Measurements from ENCODE around the gene COL4A4.
A peak's percentile ranks its signal among the peaks of the same experiment; 100 is the strongest.

COL4A4 gene

DNA sequence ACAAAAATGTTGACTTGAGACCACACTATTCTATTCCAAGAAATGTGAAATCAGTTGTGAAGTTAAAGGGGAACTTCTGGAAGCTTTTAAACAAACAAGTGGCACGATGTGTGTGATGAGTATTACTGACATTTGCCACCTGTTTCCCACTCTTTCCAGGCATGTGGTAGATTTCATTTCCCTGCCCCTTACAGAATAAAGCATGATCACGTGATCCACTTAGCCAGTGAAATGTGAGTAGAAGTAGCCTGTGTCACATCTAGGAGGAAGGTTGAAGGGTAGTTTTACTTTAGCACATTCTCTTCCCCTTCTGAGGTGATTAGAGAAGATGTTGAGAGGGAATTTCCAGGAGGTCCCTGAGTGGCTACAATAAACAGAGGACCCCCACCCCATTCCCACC is 3.8 kb downstream of the COL4A4 start:
- no peak for DNase-seq (ENCODE audit: low read depth)
- Histone ChIP-seq H3K27me3 (replicated peaks; ENCODE audit: control insufficient read depth, insufficient read depth, low read length) (peaks cover 25% of the 10 kb centered on the region), H3K4me3 (ENCODE audit: low read length) (no peak overlapping the region), H3K9ac (ENCODE audit: low read length) (no peak overlapping the region), H3K9me3 (ENCODE audit: control insufficient read depth, low read length) (no peaks in the 10 kb centered on the region), H3K4me1 (ENCODE audit: control insufficient read depth, insufficient read depth, low read length) (peaks cover 8% of the 10 kb centered on the region), H3K36me3 (ENCODE audit: control insufficient read depth, insufficient read depth, low read length, severe bottlenecking) (no peaks in the 10 kb centered on the region)

DNA sequence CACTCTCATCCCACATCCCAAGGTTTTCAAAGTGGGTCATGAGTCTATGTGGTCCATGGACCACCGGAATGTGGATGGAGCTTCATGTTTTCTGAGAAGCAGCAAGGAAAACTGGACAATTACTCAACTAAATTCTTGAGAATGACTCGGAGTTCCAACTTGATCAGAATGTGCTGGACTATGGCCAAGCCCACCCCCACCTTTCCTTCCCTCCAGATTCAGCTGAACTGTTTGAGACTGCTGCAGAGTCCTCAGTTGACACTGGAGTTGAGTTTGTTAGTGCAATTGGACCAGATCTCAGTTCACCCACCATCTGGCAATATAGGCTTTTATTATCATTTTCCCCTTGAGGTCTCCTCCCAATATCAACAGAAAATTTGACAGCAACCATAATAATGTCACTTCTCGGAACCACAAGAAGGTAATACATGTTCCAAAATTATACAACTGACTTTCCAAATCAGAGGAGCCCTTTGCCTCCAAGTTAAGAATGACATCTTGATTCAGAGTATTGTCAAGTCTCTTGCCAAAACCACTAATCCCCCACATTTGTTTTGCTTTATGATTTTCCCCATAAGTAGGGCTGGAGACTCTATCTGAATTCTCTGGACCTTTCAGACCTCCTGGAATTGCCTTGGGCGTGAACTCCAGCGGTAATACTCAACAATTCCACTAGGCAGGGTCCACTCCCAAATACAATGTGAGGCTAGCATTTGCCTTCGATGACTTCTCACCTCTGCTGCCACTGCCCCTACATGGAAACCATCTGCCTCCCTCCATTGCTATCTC is 8.8 kb downstream of the COL4A4 start:
- Histone ChIP-seq H3K4me1 (ENCODE audit: control insufficient read depth, insufficient read depth, low read length) (peaks cover 37% of the 10 kb centered on the region), H3K9me3 (ENCODE audit: control insufficient read depth, low read length) (no peaks in the 10 kb centered on the region), H3K36me3 (ENCODE audit: control insufficient read depth, insufficient read depth, low read length, severe bottlenecking) (no peaks in the 10 kb centered on the region), H3K9ac (ENCODE audit: low read length) (no peak overlapping the region), H3K4me3 (ENCODE audit: low read length) (peak overlapping the region; percentile 9), H3K27me3 (replicated peaks; ENCODE audit: control insufficient read depth, insufficient read depth, low read length) (peaks cover 4% of the 10 kb centered on the region)
- peak; percentile 38 for DNase-seq (ENCODE audit: low read depth)

DNA sequence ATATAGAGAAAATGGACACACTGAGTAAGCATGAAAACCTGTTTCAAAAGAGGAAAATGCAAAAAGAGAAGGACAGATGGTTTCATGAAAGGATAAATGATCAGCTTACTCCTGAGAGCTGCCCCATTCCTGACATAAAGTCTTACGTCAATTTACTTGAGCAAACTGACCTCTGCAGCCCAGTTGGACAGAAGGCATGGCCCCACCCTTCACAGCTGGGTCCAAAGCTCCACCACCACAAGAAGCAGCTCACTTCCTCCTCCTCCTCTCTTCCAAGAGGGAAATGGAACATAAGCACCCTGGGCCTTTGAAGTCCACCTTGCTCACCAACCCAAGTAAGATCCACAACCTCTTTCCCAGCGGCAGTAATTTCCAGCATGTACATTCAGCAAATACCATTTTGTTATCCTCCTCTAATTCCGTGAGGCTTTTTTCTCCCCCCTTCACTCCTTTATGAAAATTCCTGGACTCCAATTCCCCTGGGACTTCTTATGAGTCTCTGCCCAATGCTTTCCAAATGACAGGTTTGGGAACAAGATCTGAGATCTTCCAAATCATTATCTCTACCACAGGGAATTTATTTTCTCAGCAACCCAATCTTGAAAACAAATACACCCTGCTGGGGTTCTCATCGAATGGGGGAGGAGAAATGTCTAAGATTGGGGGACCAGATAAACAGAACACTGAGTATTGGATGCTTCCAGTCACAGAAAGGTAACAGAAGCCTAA is 10.1 kb downstream of the COL4A4 start:
- H3K27me3 ChIP-seq (replicated peaks; ENCODE audit: control insufficient read depth, insufficient read depth, low read length): no peaks in the 10 kb centered on the region

DNA sequence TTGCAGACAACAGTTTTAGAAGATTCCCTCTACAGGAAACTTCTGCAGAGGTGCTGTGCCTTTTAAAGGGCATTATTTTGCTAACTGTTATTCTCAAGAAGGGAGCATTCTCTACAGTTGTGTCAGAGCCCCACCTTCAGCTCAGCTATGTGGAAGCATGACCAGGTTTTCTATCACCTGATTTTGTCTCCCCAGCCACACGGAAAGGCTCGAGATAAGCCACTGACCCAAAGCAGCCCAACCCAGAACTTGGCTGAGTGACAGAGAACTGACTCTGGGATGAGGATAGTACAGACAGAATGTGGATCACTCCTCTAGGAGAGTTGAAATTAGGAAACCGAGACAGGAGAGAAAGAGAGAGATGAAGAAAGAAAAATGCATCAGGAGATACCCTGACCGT is 10.7 kb downstream of the COL4A4 start:
- Histone ChIP-seq H3K27me3 (replicated peaks; ENCODE audit: control insufficient read depth, insufficient read depth, low read length) (no peaks in the 10 kb centered on the region), H3K9ac (ENCODE audit: low read length) (peak overlapping the region; percentile 25), H3K9me3 (ENCODE audit: control insufficient read depth, low read length) (no peaks in the 10 kb centered on the region), H3K4me1 (ENCODE audit: control insufficient read depth, insufficient read depth, low read length) (peaks cover 37% of the 10 kb centered on the region), H3K4me3 (ENCODE audit: low read length) (no peak overlapping the region), H3K36me3 (ENCODE audit: control insufficient read depth, insufficient read depth, low read length, severe bottlenecking) (no peaks in the 10 kb centered on the region)
- DNase-seq (ENCODE audit: low read depth): no peak

More for the DNA sequence above, 10.1 kb downstream of the COL4A4 start:
- no peaks in the 10 kb centered on the region for H3K9me3 ChIP-seq (ENCODE audit: control insufficient read depth, low read length)
- H3K4me1 ChIP-seq (ENCODE audit: control insufficient read depth, insufficient read depth, low read length): peaks cover 37% of the 10 kb centered on the region
- H3K4me3 ChIP-seq (ENCODE audit: low read length): no peak overlapping the region
- no peak for DNase-seq (ENCODE audit: low read depth)
- H3K9ac ChIP-seq (ENCODE audit: low read length): no peak overlapping the region
- H3K36me3 ChIP-seq (ENCODE audit: control insufficient read depth, insufficient read depth, low read length, severe bottlenecking): no peaks in the 10 kb centered on the region

DNA sequence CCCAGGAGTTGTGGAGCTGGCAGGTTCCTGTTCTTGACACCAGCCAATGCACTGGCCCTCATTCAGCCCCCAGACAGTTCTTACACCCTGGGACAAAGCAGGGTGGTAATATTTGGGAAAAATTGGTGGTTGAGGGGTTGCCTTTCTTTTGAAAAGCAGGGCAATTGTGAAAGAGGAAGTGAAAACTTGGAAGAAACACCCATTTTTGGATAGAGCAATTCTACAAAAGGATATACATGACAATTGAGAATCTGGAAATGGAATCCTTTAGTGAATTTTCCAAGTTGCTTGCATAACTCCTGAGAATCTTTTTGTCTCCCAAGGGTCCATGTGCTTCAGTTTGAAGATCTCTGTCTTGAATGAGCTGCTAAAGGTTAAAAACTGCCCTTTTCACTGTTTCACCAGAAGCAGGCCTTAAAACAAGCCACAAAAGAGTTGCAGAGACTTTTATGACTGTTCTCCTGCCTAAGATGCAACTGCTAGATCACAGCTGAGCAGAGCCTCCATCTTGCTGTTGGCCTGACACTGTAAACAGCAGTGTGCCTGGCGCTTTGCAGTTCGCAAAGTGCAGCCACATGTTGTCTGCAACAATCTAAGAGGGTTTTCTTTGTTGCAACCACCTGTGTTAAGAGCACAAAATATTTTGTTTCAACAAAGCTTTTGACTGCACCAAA is 11.8 kb downstream of the COL4A4 start:
- H3K4me1 ChIP-seq (ENCODE audit: control insufficient read depth, insufficient read depth, low read length): peaks cover 37% of the 10 kb centered on the region
- H3K4me3 ChIP-seq (ENCODE audit: low read length): no peak overlapping the region
- H3K9me3 ChIP-seq (ENCODE audit: control insufficient read depth, low read length): no peaks in the 10 kb centered on the region
- H3K36me3 ChIP-seq (ENCODE audit: control insufficient read depth, insufficient read depth, low read length, severe bottlenecking): no peaks in the 10 kb centered on the region
- H3K27me3 ChIP-seq (replicated peaks; ENCODE audit: control insufficient read depth, insufficient read depth, low read length): no peaks in the 10 kb centered on the region
- H3K9ac ChIP-seq (ENCODE audit: low read length): no peak overlapping the region
- DNase-seq (ENCODE audit: low read depth): no peak

DNA sequence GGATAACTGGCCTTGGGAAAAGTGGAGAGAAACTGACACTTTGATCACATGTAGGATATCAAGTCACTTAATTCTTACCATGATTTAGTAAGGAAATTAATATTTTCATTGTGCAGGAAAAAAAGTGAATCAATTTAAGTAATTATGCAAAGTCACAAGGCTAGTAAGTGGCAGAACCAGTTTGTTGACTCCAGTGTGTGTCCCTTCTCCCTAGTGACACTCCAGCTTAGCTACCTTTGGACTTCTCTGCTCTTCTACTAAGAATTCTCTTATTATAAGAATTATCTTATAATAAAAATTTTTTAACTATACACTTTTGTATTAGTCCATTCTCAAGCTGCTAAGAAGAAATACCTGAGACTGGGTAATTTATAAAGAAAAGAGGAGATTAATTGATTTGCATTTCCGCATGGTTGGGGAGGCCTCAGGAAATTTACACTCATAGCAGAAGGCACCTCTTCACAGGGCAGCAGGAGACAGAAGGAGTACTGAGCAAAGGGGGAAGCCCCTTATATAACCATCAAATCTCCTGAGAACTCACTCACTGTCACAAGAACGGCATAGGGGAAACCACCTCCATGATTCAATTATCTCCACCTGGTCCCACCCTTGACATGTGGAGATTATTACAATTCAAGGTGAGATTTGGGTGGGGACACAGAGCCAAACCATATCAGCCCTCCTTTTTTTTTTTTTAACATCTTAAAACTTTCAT is 13.6 kb downstream of the COL4A4 start:
- Histone ChIP-seq H3K36me3 (ENCODE audit: control insufficient read depth, insufficient read depth, low read length, severe bottlenecking) (no peaks in the 10 kb centered on the region), H3K27me3 (replicated peaks; ENCODE audit: control insufficient read depth, insufficient read depth, low read length) (no peaks in the 10 kb centered on the region), H3K4me3 (ENCODE audit: low read length) (no peak overlapping the region), H3K9me3 (ENCODE audit: control insufficient read depth, low read length) (no peaks in the 10 kb centered on the region), H3K4me1 (ENCODE audit: control insufficient read depth, insufficient read depth, low read length) (peaks cover 39% of the 10 kb centered on the region), H3K9ac (ENCODE audit: low read length) (no peak overlapping the region)
- no peak for DNase-seq (ENCODE audit: low read depth)

DNA sequence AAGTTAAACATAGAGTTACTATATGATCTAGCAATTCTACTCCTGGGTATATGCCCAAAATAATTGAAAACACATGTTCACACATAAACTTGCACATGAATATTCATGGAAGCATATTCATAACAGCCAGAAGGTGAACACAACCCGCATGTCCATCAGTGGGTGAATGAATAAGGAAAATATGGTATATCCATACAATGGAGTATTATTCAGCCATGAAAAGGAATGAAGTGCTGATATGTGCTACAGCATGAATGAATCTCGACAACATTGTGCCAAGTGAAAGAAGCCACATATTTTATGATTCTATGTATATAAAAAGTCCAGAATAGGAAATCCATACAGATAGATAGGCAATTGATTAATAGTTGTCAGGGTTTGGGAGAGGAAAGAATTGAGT is 15.9 kb downstream of the COL4A4 start:
- no peak overlapping the region for H3K4me3 ChIP-seq (ENCODE audit: low read length)
- no peaks in the 10 kb centered on the region for H3K27me3 ChIP-seq (replicated peaks; ENCODE audit: control insufficient read depth, insufficient read depth, low read length)
- DNase-seq (ENCODE audit: low read depth): no peak
- no peaks in the 10 kb centered on the region for H3K9me3 ChIP-seq (ENCODE audit: control insufficient read depth, low read length)
- no peak overlapping the region for H3K9ac ChIP-seq (ENCODE audit: low read length)
- peaks cover 16% of the 10 kb centered on the region for H3K4me1 ChIP-seq (ENCODE audit: control insufficient read depth, insufficient read depth, low read length)
- H3K36me3 ChIP-seq (ENCODE audit: control insufficient read depth, insufficient read depth, low read length, severe bottlenecking): no peaks in the 10 kb centered on the region

DNA sequence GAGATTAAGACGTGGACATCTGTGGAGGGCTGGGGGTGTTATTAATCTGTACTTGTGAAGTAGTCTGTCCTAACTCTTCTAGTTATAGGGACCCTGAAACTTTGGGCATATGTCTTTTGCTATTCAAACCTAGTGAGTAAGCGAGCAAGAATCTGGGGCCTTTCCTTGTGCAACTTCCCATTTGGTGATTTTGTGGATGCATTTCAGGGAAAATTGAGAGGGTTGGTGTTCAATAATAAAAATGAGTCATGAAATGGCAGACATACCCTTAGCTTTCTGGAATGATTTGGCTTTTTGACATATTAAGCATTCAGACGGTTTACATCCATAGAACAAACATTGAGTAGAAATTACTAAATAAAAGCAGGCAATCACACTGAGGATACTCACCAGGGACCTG is 17.0 kb downstream of the COL4A4 start:
- H3K27me3 ChIP-seq (replicated peaks; ENCODE audit: control insufficient read depth, insufficient read depth, low read length): no peaks in the 10 kb centered on the region
- H3K9ac ChIP-seq (ENCODE audit: low read length): no peak overlapping the region
- DNase-seq (ENCODE audit: low read depth): no peak
- no peaks in the 10 kb centered on the region for H3K9me3 ChIP-seq (ENCODE audit: control insufficient read depth, low read length)
- H3K4me1 ChIP-seq (ENCODE audit: control insufficient read depth, insufficient read depth, low read length): peaks cover 7% of the 10 kb centered on the region
- H3K36me3 ChIP-seq (ENCODE audit: control insufficient read depth, insufficient read depth, low read length, severe bottlenecking): no peaks in the 10 kb centered on the region
- H3K4me3 ChIP-seq (ENCODE audit: low read length): no peak overlapping the region

DNA sequence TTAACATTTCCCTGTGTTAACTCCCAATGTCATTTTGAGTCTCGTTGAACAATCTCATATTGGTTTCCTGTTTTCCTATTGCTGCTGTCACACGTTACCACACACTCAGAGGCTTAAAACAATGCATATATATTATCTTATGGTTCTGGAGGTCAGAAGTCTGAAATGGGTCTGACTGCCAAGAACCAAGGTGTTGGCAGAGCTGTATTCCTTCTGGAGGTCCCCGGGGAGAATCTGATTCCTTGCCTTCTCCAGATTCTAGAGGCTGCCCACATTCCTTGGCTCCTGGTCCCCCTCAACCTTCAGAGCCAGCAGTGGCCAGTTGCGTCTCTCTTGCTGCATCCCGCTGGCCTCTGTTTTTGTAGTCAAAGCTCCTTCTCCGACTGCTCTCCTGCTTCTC is 17.5 kb downstream of the COL4A4 start:
- H3K9me3 ChIP-seq (ENCODE audit: control insufficient read depth, low read length): no peaks in the 10 kb centered on the region
- no peak overlapping the region for H3K4me3 ChIP-seq (ENCODE audit: low read length)
- H3K9ac ChIP-seq (ENCODE audit: low read length): no peak overlapping the region
- H3K4me1 ChIP-seq (ENCODE audit: control insufficient read depth, insufficient read depth, low read length): peaks cover 7% of the 10 kb centered on the region
- no peaks in the 10 kb centered on the region for H3K27me3 ChIP-seq (replicated peaks; ENCODE audit: control insufficient read depth, insufficient read depth, low read length)
- DNase-seq (ENCODE audit: low read depth): no peak
- no peaks in the 10 kb centered on the region for H3K36me3 ChIP-seq (ENCODE audit: control insufficient read depth, insufficient read depth, low read length, severe bottlenecking)

DNA sequence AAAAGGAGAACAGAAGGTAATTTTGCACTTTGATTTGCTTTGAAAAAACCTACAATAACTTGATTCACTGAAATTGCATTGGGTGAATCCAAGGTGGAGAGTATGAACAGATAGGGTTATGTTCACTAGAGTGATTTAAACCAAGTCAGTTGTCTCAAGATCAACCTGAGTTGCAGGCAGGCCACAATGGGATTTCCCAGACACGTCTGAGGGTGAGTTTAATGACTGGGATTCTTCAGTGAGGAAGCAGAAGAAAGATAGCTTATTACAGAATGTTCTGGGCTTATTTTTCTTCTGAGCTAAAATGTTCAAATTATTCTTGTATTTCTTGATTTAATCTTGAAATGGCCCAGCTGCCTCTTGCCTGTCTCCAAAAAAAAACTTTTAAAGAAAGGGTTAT is 20.1 kb downstream of the COL4A4 start:
- Histone ChIP-seq H3K27me3 (replicated peaks; ENCODE audit: control insufficient read depth, insufficient read depth, low read length) (no peaks in the 10 kb centered on the region), H3K4me3 (ENCODE audit: low read length) (no peak overlapping the region), H3K9ac (ENCODE audit: low read length) (no peak overlapping the region), H3K9me3 (ENCODE audit: control insufficient read depth, low read length) (no peaks in the 10 kb centered on the region), H3K36me3 (ENCODE audit: control insufficient read depth, insufficient read depth, low read length, severe bottlenecking) (no peaks in the 10 kb centered on the region), H3K4me1 (ENCODE audit: control insufficient read depth, insufficient read depth, low read length) (peaks cover 7% of the 10 kb centered on the region)
- no peak for DNase-seq (ENCODE audit: low read depth)

DNA sequence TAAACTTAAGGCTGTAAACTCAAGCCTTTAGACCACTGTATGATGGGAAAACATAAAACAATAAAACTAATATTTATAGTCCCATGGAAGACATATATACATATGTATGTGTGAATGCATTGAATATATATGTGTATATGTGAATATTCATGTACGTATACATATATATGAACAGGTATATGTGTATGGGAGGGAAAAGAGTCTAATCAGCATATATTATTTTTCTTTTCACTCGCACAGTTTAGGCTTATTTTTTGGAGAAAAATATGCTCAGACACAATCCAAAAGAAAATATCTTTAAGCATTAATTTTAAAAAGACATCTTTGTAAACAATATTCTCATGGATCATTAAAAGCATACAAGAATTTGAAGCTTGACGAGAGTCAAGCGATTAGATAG is 22.7 kb downstream of the COL4A4 start:
- no peak for DNase-seq (ENCODE audit: low read depth)
- no peak overlapping the region for H3K4me3 ChIP-seq (ENCODE audit: low read length)
- H3K27me3 ChIP-seq (replicated peaks; ENCODE audit: control insufficient read depth, insufficient read depth, low read length): peaks cover 5% of the 10 kb centered on the region
- H3K9ac ChIP-seq (ENCODE audit: low read length): no peak overlapping the region
- H3K9me3 ChIP-seq (ENCODE audit: control insufficient read depth, low read length): no peaks in the 10 kb centered on the region
- no peaks in the 10 kb centered on the region for H3K4me1 ChIP-seq (ENCODE audit: control insufficient read depth, insufficient read depth, low read length)
- H3K36me3 ChIP-seq (ENCODE audit: control insufficient read depth, insufficient read depth, low read length, severe bottlenecking): no peaks in the 10 kb centered on the region

All from adipocyte (in vitro differentiated cells).